Stimulated activated naive CD8-positive, alpha-beta T cell treated with anti-CD3 and anti-CD28 coated beads, Interleukin-15, Interleukin-2, amounts not matched to agents 100 U/mL and 50 U/mL, for 24 hours (primary cell): ENCODE data around the gene CEP126.

Experiments used
- ATAC-seq: fragments of 150-1000 bp; cut with Tn5 transposase; one replicate; pipeline ENCODE4 v1.10.0; 2021
- DNase-seq: peaks from one replicate; pipeline ENCODE4 v3.0.0; 2021

The CEP126 gene

GRCh38 chr11:102012946-102013345 is 98.1 kb downstream of the CEP126 start:
- no peak for DNase-seq

GRCh38 chr11:102014756-102015155 is 99.9 kb downstream of the CEP126 start:
- ATAC-seq (no peak), DNase-seq (no peak)

More at GRCh38 chr11:102012946-102013345, 98.1 kb downstream of the CEP126 start:
- ATAC-seq: no peak

GRCh38 chr11:102017026-102017425 is 102.2 kb downstream of the CEP126 start:
- DNase-seq (no peak), ATAC-seq (no peak)

GRCh38 chr11:102026217-102026616 is 111.4 kb downstream of the CEP126 start:
- ATAC-seq: no peak

GRCh38 chr11:102026959-102027358 is 112.1 kb downstream of the CEP126 start:
- no peak for ATAC-seq
- DNase-seq: no peak

More at GRCh38 chr11:102026217-102026616, 111.4 kb downstream of the CEP126 start:
- no peak for DNase-seq

GRCh38 chr11:102036757-102037156 is 121.9 kb downstream of the CEP126 start:
- DNase-seq (no peak), ATAC-seq (no peak)

GRCh38 chr11:102046841-102047240 is 132.0 kb downstream of the CEP126 start:
- no peak for ATAC-seq
- DNase-seq: no peak

GRCh38 chr11:102047305-102047924 is 132.6 kb downstream of the CEP126 start, which contains the start of gene CFAP300:
Gene CFAP300 (plus strand): TSS chr11:102047437. CDS start chr11:102047471, 34 bp downstream.
- ATAC-seq (peak; percentile 55), DNase-seq (peak; percentile 58)
